KG1 (cell line): ENCODE measurements around the gene CASP12.
"Not testable (repeated sequence)": the region's sequence is repeated elsewhere in the genome, so short reads cannot be mapped to it uniquely, and the experiment has no call there.

Source experiments
- DNase-seq: peaks from one replicate; lab custom pipeline; 2025; lab: John Stamatoyannopoulos, UW

Gene CASP12

GRCh38 chr11:104897891-104898684 lies at the start of gene CASP12:
CASP12 (minus strand) TSS chr11:104898460.
- no peak for DNase-seq

- peak; percentile 37 for DNase-seq
Measured at GRCh38 chr11:104946907-104947306, 48.6 kb upstream of the CASP12 start.

GRCh38 chr11:104944076-104944475 lies 45.8 kb upstream of the CASP12 start:
- no peak for DNase-seq

GRCh38 chr11:104943561-104943960 lies 45.3 kb upstream of the CASP12 start:
- DNase-seq = no peak

- peak; percentile 50 for DNase-seq
Measured at GRCh38 chr11:104934594-104934993, 36.3 kb upstream of the CASP12 start.

GRCh38 chr11:104934073-104934472 lies 35.8 kb upstream of the CASP12 start:
- not testable (repeated sequence) for DNase-seq

GRCh38 chr11:104928811-104929210 lies 30.6 kb upstream of the CASP12 start:
- DNase-seq = no peak

- DNase-seq = no peak
Measured at GRCh38 chr11:104926771-104927611, 28.7 kb upstream of the CASP12 start.

- DNase-seq = no peak
Measured at GRCh38 chr11:104925850-104926249, 27.6 kb upstream of the CASP12 start.

- DNase-seq = no peak
Measured at GRCh38 chr11:104918113-104918824, 20.0 kb upstream of the CASP12 start.

GRCh38 chr11:104917271-104918112 lies 19.2 kb upstream of the CASP12 start:
- DNase-seq = no peak

- no peak for DNase-seq
Measured at GRCh38 chr11:104916442-104916841, 18.2 kb upstream of the CASP12 start.

- no peak for DNase-seq
Measured at GRCh38 chr11:104912102-104912501, 13.8 kb upstream of the CASP12 start.

- no peak for DNase-seq
Measured at GRCh38 chr11:104908186-104908531, 9.9 kb upstream of the CASP12 start.

- no peak for DNase-seq
Measured at GRCh38 chr11:104907521-104908185, 9.4 kb upstream of the CASP12 start.

- DNase-seq = no peak
Measured at GRCh38 chr11:104905271-104905670, 7.0 kb upstream of the CASP12 start.

- DNase-seq = no peak
Measured at GRCh38 chr11:104899226-104899625, 966 bp upstream of the CASP12 start.

- DNase-seq = no peak
Measured at GRCh38 chr11:104898685-104899013, 389 bp upstream of the CASP12 start.

GRCh38 chr11:104895634-104896033 lies 2.6 kb downstream of the CASP12 start:
- no peak for DNase-seq

GRCh38 chr11:104893876-104894275 lies 4.4 kb downstream of the CASP12 start:
- DNase-seq = no peak
